ENCODE results near the gene VWA3A.
"Not testable (repeated sequence)": the region's sequence is repeated elsewhere in the genome, so short reads cannot be mapped to it uniquely, and the experiment has no call there.

Gene VWA3A, protein sequence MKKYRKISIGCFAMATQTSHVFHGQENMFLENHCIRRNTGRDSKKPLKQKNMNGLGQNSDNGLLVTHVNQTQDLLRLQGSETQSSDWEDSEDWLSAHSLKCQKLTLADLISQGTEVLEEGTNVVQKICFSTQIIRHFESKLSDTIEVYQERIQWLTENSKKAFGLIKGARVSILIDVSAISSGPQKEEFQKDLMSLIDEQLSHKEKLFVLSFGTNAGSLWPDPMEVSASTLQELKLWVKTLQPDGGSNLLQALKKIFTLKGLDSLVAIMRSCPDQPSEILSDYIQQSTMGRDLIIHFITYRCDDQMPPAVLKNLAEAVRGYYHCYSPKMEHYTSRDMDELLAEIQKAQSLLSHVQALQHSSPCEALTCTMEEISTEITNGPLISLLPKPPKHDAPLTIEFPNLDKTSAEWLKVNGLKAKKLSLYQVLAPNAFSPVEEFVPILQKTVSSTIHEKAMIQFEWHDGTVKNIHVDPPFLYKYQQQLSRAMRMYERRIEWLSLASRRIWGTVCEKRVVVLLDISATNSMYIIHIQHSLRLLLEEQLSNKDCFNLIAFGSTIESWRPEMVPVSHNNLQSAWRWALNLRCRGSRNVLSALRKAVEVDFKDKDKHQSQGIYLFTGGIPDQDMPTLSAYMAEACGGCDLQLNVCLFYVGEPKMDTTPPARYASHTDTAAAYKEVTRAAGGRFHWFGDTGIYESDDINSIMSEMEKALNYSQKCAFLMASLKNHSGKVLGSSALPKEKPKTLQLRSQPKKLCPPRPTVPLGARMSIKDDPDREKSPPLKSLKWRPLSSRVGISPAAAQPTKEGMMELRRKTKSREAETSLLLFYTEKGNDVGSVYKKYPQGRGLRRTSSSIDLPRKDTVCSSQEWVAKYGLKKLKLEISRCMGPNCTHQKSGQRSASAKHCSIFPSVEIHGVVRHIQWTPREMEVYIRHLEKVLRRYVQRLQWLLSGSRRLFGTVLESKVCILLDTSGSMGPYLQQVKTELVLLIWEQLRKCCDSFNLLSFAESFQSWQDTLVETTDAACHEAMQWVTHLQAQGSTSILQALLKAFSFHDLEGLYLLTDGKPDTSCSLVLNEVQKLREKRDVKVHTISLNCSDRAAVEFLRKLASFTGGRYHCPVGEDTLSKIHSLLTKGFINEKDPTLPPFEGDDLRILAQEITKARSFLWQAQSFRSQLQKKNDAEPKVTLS

GRCh38 chr16:22092143-22092933 is at the start of gene VWA3A:
TSS of gene VWA3A (plus strand) at chr16:22092541. CDS start at chr16:22092638, 97 bp downstream.
- no peak for DNase-seq

GRCh38 chr16:22043882-22044281 is 48.5 kb upstream of the VWA3A start:
- DNase-seq: not testable (repeated sequence)

- DNase-seq: not testable (repeated sequence)
Measured at GRCh38 chr16:22045888-22046287, 46.5 kb upstream of the VWA3A start.

DNA sequence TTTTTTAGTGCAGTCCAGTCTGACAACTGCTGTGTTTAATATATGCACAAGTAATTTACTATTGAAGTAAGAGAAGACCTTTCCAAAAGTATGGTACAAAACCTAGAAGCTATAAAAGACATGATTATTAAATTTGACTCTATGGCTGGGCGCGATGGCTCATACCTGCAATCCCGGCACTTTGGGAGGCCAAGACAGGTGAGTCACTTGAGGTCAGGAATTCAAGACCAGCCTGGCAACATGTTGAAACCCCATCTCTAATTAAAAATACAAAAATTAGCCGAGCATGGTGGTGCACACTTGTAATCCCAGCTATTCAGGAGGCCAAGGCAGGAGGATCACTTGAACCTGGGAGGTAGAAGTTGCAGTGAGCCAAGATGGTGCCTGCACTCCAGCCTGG is 41.4 kb upstream of the VWA3A start:
- DNase-seq: no peak

DNA sequence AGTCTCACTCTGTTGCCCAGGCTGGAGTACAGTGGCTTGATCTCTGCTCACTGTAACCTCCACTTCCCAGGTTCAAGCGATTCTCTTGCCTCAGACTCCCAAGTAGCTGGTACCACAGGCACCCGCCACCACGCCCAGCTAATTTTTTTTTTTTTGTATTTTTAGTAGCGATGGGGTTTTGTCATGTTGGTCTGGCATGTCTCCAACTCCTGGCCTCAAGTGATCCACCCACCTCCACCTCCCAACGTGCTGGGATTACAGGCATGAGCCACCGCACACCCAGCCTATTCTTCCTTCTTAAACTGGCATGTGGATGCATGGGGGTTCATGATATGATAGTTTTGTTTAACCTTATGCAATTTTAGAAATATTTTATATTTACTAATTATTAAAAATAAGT is 39.4 kb upstream of the VWA3A start:
- DNase-seq: no peak

- no peak for DNase-seq
Measured at GRCh38 chr16:22053921-22054341, 38.4 kb upstream of the VWA3A start.

GRCh38 chr16:22054847-22055590 is 37.3 kb upstream of the VWA3A start:
- no peak for DNase-seq

DNA sequence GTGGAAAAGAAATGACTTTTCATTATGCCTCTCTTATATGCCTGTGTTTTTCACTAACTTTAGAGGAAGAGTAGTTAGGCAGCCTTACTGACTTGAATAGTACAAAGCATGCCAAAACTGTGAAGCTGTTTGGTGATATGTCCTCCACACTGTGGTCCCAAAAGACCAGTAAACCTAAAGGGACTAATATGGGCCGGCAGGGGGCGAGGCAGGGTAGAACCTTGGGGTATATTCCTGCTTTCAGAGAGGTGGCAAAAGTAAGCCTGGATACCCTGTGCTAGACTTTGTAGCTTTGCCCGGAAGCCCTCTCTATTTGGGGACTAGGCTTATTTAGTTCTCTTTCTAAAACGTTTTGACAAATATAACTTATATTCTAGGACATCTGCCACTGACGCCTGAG is 36.5 kb upstream of the VWA3A start:
- no peak for DNase-seq

- DNase-seq: no peak
Measured at GRCh38 chr16:22063888-22064467, 28.4 kb upstream of the VWA3A start.

DNA sequence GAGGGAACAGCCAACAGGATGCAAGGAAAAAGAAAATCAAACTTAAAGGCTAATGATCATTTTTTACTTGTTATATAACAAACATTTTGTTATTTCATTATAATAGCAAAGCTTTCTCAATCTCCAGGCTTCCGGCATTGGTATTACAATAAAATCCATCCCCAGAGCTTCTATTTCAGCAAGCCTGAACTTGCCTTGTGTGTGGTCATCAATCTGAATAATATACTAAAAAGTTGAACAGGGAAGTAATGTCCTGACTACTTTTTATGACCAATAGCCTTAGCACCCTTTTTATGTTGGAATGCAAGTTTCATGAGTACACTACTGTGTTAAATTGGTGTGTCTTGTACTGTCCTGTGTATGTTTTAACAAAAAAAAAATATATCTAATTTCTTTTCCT is 27.1 kb upstream of the VWA3A start:
- no peak for DNase-seq

DNA sequence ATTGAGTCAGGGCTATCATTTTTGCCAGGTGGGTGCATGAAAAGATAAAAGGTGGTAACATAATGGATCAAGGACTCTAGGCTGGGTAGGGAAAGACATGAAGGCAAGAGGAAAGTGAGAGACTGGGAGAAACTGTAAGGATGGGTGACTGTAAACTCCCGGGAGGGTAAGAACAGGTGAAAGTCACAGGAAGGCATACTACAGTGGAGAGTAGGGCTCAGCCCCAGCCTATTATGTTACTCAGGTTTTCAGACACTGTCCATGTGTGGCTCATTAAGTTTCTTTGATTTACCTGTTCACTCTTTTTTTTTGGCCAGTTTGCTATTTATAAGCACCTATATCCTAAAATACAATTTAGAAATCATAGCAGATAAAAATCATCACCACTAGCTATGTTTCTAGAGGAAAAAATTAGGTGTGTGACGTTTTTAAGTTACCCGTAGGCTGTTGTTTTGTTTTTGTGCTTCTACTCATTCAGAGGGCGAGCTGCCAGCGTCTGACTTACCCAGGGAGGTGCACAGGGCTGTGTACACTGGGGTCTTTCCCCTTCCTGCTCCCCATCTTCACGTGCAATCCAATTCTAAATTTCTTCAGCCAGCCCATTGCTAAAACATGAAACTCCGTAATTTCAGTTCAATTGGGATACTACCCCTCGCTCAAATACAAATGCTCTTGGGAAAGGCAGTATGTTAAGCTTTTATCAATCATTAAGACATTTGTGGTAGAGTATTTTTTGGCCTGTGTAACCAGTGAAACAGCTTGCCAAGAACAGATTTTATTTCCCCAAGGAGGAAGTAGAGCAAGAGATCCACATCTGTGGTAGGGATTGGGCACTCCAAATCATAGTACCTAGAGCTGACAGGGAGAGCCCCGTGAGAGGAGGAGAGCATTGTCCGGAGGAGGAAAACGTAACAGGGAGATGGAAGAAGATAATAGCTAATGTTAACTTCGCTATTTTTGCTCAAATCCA is 21.7 kb upstream of the VWA3A start:
- DNase-seq: no peak

DNA sequence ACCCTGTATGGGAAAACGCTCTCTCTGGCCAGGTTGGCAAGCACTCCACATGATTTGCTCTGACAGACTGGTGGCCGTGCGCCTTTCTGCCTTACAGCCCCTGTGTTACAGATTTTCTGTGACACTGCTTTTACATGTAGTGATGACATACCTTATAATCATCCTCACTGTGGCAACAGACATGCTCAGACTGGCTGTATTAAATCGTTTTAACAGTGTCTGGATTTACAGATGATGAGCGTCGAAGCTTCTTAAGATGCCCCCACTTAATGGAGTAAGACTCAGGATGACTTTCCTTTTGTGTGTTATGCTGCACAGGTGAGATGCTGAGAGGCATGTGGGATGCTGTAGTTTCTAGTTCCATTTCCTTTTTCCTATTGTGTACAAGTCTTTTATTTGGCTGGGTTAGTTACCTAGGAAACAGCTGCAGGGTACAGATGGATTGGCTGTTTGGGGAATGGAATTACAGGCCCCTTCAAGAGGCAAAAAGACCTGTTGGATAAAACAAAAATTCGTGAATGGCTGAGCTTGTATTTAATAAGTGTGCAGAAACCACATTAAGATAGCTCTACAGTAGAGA is 20.9 kb upstream of the VWA3A start:
- no peak for DNase-seq

GRCh38 chr16:22073350-22073749 is 19.0 kb upstream of the VWA3A start:
- DNase-seq: no peak

DNA sequence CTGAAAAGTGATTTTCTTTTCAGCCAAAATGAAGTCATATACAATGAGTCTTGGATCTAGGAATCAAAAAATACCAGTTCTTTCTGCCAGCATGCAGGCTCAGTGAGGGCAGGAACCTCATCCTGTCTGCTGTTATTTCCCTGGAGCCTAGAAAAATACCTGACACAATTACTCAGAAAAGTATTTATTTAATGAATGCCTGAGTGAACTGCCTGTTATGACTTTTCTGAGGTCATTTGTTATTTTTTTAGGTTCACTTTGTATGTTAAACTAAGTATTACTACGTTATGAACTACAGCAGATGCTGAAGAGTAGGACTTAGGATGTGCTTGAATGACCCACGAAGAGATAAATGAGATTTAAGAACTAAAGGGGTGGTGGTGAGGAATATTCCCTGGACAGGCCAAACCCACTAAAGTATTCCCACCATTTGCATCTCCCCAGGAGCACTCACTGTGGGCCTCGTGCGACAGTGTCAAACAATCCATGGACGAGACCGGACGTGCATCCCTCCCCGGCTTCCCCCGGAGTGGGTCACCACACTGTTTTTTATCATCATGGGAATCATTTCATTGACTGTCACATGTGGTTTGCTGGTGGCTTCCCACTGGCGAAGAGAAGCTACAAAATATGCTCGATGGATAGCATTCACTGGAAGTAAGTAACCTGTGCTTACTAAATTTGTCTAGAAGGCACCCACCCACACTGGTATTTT is 17.1 kb upstream of the VWA3A start:
- no peak for DNase-seq

- no peak for DNase-seq
Measured at GRCh38 chr16:22075776-22076175, 16.6 kb upstream of the VWA3A start.

- no peak for DNase-seq
Measured at GRCh38 chr16:22077700-22078313, 14.5 kb upstream of the VWA3A start.

DNA sequence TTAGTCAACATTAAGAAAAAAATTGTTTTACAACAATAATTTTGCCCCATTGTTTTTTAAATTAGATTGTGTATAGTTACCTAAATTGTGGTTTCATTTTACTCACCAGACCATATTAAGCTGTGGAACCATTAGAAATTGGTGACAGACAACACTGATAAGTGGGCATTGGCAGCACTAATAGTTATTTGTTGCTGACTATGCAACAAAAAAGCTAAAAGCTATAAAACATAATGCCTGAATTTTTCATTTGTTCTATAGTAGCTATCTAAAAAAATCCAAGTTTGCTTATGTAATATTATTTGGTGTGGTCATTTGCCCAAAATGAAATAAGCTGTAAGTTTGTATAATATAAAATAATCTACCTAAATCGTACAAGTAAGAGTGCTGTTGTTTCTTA is 13.7 kb upstream of the VWA3A start:
- DNase-seq: no peak

GRCh38 chr16:22081050-22081449 is 11.3 kb upstream of the VWA3A start:
- no peak for DNase-seq

- DNase-seq: no peak
Measured at GRCh38 chr16:22086440-22086839, 5.9 kb upstream of the VWA3A start.

Measured in cerebellar nuclear complex (tissue), 1 donor.